Stimulated activated CD8-positive, alpha-beta memory T cell treated with anti-CD3 and anti-CD28 coated beads, Interleukin-15, amount 100 ng/mL, for 1 hour (primary cell): ENCODE measurements around the gene ELF4.

Experiments used
- DNase-seq: peaks from one replicate; pipeline ENCODE4 v3.0.0-alpha.2; 2020; ENCODE audit warnings: low read depth

ELF4 gene

DNA sequence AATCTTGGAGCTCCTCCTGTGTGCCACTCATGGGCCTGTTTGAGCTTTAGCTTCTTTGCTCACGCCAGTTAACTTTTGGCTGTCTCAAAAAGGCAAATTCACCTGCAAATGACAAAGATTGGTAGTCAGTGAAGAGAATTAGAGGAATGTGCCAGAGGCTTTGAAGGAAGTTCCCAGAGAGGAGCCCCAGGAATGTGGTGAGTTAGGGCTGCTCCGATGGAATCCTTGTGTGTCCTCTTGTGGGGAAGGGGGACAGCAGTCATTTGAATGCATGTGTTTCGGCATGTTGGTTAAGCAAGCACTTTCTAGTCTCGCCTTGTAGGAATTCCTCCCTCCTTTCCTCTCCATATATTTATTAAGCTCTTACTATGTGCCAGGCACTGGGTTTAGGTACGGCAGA, 62.9 kb downstream of the ELF4 start:
- no peak for DNase-seq

DNA sequence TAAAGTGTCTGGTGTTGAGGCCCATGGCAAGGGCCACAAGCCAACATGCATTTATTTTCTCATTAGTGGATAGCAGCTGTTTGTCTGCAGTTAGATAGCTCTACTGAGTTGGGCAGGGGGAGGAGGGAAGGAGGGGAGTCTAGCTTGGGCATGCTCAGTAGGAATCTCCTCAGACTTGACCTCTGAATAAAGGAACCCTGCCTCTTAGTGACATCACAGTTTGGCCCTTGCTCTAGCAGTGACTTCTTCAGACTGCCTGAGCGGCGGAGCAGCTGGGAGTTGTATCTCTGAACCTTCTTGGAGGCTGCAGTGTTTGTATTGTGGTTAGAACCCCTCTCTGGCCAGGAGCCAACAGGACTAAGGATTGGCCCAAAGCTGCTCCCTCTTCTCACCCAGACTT, 70.5 kb downstream of the ELF4 start:
- no peak for DNase-seq

DNA sequence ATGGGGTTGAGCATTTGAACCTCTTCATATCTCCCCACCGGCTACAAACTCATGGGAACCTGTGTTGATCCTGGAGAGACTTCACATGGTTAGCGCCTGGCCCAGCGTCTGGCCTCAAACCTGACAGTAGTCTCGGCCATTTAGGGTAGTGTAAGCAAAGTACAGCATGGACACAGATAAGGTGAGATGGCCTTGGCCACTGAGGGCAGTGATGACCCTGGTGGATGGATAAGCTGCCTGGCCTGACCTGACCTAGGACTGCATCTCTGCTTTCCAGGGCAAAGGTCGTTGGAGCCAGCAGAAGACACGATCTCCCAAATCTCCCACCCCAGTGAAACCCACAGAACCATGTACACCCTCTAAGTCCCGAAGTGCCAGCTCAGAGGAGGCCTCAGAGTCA, 76.1 kb downstream of the ELF4 start:
- no peak for DNase-seq

DNA sequence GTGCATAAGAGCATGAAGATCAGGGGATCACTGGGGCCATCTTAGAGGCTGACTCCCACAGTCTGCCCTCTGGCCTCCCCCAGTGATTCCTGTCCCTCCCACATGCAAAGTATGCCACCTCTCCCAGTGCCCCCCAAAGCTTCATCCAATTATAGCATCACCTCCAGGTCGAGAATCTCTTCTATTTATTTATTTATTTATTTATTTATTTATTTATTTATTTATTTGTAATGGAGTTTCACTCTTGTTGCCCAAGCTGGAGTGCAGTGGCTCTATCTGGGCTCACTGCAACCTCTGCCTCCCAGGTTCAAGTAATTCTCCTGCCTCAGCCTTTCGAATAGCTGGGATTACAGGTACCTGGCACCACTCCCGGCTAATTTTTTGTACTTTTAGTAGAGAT, 77.7 kb downstream of the ELF4 start:
- no peak for DNase-seq

DNA sequence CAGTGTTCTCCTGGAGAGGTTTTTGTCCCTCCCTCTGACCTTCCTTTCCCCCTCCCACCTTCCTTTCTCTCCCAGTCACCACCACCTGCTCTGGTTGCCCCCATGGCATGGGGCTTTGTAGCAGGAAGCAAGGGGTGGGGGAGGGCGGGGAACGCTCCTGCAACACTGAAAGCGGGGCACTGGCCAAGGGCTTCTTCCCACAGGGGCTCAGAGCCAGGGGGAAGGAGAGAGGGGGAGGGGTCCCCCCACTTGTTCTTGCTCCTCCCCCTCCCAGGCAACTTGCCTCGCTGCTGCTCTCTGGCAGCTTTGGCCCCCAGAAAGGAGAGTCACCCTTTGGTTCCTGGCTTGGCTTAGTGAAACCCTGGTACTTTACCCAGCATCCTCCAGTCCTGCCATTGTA, 79.5 kb downstream of the ELF4 start:
- DNase-seq: no peak

DNA sequence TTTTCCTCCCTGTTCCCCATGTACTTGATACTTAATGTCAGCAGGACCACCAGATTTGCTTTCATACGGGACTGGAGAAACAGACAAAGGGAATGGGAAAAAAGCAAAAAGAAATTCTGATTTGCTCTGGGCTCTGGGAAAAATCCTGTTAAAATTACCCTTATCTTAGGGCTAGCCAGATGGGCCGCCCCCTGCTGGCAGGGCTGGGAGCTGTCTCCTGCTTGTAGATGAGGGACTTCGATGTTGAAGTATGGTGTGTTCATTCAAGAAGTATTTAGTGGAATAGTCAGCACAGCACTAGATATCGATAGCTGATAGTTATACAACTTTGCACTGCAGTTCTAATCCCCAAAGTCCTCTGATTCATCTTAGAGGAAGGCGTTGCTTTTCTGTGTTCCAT, 82.1 kb downstream of the ELF4 start:
- peak; percentile 16 for DNase-seq

DNA sequence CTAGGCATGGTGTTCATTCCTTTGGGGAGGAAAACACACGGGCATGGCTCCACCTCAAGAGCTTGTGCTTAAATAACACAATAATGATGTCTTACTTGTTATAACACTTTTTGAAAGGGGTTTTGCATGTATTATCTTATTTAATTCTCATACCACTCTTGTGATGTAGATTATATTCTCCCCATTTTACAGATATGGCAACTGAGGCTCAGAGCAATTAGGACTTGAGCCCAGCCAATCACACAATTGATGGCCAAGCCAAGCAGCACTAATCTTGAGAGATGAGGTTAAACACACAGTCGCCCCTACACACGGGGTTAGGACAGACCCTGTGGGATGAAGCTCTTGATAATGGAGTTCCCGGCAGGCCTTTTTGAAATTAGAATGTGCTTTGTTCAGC, 82.7 kb downstream of the ELF4 start:
- DNase-seq: no peak

DNA sequence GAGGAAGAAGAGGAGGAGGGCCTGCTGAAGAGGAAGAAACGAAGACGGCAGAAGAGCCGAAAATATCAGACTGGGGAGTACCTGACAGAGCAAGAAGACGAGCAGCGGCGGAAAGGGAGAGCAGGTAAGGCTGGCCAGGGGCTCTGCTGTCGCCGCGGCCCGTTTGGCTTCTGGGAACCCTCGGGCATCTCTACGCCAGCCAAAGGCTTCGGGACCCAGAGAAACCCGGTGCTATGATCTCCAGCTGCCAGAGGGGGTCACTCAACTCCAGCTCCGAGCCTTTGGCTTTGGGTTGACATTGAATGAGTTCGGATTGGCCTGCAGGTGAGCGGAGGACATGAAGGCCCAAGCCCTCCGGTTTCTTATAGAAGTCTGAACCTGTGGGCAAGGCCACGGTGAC, 85.0 kb downstream of the ELF4 start:
- DNase-seq: no peak

DNA sequence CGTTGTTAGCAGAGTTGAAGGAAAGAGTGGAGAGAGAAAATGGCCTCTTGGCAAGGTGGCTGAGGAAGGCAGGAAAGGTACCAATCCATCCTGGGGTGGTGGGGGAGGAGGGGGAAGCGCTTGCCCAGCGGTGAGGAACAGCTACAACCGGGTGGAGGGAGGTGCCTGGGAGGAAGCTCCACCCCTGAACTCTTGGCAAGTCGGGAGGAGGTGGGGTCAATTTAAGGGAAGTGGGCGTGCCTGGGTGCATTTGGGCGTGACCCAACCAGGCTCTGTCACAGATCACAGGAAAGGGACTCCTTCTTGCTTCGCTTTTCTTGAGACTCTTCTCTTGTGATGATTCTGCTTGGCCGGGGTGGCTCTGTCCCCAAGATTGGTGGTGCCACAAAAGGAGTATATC, 86.2 kb downstream of the ELF4 start:
- peak; percentile 55 for DNase-seq

DNA sequence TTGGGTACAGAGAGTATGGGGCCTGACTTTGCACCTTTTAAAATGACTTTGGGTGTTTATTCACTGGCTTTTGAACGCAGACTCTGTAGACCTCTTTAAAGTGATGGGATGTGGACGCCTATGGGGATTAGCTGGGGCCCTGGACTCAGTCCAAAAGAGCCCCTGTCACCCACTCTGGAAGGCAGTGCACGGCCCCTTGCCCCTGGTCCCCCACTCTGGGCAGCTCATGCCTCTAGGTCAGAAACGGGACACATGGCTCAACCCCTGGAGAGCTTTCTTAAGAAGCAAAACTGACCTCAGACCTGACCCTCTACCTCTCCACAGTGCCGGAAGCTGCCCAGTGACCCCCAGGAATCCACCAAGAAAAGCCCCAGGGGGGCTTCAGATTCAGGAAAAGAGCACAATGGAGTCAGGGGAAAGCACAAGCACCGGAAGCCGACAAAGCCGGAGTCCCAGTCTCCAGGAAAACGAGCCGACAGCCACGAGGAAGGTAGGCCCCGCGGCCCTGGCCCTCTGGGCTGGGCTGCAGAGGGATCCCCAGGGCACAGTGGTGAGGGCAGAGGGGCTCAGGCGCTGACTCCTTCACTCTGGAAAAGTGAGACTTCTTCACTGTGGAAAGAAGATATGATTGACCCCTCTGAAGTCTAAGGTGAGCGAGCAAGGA, 89.5 kb downstream of the ELF4 start:
- DNase-seq: no peak

DNA sequence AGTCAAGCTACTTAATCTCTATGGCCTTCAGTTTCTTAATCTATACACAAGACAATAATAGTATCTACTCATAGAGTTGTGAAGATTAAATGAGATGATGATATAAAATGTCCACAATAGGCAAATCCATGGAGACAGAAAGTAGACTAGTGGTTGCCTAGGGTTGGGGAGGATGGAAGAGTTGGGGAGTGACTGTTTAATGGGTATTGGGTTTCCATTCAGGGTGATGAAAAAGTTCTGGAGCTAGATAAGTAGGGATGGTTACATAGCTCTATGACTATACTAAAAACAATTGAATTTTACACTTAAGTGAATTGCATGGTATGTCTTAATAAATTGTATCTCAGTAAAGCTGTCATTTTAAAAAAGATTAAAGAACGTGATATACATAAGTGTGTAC, 92.2 kb downstream of the ELF4 start:
- no peak for DNase-seq

DNA sequence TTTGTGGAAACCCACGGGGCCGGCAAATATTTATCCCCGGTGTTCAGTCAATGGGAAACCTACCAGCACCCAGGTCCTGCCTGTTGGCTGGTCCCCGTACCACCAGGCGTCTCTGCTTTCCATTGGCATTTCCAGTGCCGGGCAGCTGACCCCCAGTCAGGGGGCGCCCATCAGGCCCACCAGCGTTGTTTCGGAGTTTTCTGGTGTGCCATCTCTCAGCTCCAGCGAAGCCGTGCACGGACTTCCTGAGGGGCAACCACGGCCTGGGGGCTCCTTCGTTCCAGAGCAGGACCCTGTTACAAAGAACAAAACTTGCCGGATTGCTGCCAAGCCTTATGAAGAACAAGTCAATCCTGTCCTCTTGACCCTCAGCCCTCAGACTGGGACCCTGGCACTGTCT, 95.1 kb downstream of the ELF4 start:
- no peak for DNase-seq
